GM12892 (cell line): Measurements from ENCODE around the gene GDF11.
A peak's percentile ranks its signal among the peaks of the same experiment; 100 is the strongest.

Experiments
- DNase-seq: peaks from one replicate; pipeline ENCODE4 v3.0.0; 2011; ENCODE audit not compliant: insufficient read length
- FAIRE-seq: peaks from 2 replicates; lab custom pipeline; 2011; peaks lifted over from hg19 to GRCh38; lab: Jason Lieb, UNC
- POLR2A ChIP-seq: IDR thresholded peaks from 2 replicates; pipeline ENCODE4 v1.6.1; 2011; ENCODE audit warnings: low read depth, low read length, control low read depth
- POLR2AphosphoS5 ChIP-seq: IDR thresholded peaks from 2 replicates; pipeline ENCODE4 v1.6.1; 2011; ENCODE audit warnings: low read depth, low read length, control low read depth
- TAF1 ChIP-seq: IDR thresholded peaks from 2 replicates; pipeline ENCODE4 v1.6.1; 2011; ENCODE audit warnings: low read depth, mild to moderate bottlenecking, control low read depth, low read length, borderline replicate concordance

GDF11 gene

DNA sequence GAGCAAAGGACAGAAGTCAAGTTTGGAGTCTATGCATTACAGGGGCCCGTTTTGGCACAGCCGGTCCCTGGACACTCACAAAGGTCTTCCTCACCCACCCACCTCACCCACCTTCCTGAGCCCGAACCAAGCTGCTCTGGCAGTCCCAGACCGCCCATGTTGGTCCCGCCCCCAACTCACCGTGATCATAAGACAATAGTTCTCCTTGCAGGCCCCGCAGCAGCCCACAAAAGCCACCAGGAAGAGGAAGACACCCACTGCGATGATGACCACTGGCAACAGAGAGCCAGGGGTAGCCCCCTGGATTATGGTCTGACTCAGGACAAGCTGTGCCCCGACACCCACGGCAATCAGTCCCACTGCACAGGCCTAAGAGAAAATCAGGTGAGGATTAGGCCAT, 16.0 kb upstream of the GDF11 start:
- DNase-seq (no peak), FAIRE-seq (no peak)
- TF ChIP-seq POLR2A (no peak), POLR2AphosphoS5 (no peak), TAF1 (no peak)

- DNase-seq (no peak), FAIRE-seq (no peak)
- TF ChIP-seq POLR2A (no peak), POLR2AphosphoS5 (no peak), TAF1 (no peak)
These were observed 15.2 kb upstream of the GDF11 start for GRCh38 chr12:55727643-55728185.

DNA sequence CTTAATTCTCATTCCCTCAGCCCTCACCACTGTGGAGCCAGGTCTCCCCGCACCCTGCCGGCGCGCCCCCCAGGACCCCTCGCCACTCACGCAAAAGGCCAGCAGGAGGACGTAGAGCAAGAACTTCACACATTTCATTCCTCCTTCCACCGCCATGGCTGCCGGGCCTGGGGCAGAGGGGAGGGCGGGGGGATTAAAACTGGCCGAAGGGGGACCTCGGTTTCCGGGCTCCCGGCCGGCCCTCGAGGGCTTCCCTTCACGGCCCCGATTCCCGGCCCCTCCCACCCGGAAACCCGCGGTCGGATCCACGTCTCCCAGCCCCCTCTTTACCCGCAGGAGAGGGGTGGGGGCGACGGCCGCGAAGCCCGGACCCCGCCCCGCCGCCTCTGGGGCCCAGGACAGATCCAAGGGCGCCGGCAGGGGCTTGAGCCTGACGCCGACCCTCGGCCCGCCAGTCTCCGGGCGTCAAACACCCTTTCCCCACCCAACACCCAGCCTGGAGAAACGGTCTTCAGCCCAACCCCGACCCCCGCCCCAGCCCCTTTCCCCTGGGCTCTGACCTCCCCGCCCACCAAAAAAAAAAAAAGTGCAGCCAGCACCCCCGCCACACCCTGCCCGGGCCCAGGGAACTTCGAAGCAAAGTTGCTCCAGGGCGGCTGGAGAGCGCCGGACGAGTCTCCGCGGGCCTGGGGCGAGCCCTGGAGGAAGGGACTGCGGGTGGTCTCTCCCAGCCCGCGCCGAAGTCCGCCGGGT, 14.6 kb upstream of the GDF11 start:
- 0 out of 2 replicates have a peak, but pooled peaks have one; percentile 3 for TF ChIP-seq TAF1
- TF ChIP-seq POLR2A: no peak
- FAIRE-seq (no peak), DNase-seq (no peak)

DNA sequence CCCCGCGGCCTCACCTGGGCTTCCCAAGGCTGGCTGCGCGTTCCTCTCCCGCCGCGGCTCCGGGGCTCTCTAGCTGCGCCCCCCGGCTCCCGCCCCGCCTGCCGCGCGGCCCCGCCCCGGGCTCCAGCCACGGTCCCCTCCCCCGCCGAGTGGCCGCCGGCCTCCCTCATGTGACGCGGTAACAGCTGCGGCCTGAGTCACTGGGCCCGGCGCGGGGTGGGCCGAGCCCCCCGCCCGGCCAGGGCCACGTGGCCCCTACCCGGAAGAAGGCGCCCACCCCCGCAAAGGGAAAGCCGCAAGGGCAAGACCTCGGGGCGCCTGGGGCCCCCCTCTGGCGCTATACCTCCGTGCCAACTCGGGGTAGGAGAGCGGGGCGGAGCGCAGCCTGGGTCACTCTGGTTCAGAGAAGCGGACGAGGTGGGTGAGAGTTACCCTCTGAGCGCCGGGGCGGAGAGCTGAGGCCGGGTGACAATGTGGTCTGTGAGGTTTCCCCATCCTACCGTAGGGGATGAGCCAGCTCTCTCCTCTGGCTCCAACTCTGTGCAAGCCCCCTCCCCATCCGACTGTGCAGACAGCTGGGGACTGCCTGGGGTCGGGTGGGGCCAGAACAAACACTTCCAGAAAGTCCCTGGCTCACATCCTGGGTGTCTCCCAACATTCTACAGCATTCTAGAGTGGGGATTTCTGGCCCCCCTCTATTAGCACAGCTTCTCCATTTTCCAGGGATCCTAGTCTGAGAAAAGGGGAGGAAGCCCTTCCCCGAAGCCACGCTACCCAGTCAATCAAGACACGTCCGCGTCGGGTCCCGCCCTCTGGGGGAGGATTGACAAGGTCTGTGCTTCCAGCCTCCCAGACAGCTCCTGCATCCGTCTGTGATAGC, 13.7 kb upstream of the GDF11 start, which contains the start of gene CD63:
CD63 (minus strand) TSS at position 71 of the 880 bp plus-strand sequence. CDS start 668 bp downstream, outside the sequence.
- peak; percentile 66 for FAIRE-seq
- peak; percentile 15; the same call in 1 of the 2 replicates for TF ChIP-seq POLR2AphosphoS5
- peak; percentile 63 for TF ChIP-seq POLR2A
- TF ChIP-seq TAF1: peak; percentile 53
- peak; percentile 93 for DNase-seq

DNA sequence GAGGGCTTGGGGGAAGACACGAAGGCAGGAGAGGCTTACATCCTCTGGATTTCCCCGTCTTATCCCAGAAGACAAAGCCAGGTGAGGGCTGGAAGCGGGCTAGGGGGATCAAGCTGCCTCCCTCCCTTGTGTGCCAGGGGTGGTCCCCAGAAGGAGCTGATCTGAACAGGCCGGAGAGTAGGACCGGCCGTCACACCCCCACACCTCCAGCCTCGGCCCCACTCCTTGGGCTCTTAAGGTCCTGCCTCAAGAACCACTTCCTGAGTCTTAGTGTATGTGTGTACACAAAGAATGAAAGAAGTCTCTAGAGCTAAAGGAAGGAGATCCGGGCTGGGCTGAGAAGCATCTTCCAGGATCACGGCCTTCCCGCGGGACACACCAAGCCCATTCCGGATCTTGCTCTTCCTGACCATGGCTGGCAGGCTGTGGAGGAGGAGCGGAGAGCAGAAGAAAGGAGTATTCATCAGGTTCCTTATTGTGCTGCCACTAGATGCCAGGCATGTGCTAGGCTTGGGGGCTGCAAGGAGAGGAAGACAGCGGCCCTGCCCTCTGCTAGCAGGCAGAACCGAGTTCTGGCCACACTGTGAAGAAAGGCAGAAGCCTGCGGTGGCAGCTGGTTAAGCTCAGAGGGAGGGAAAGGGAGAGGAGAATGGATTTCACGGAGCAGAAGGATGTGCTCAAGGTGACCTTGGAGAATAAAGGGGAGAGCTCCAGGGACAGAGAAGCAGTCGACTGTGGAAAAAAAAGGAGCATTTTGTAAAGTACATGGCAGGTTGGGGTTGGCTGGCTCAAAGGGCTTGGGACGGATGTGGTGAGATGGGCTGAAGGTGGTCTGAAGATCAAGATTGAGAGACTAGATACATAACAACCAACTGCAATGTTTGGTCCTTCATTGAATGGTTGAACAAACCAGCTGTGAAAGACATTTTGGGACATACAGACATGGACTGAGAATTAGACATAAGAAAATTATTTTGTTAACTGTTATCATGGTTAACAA, 12.8 kb upstream of the GDF11 start:
- DNase-seq: no peak
- FAIRE-seq: no peak
- TF ChIP-seq POLR2AphosphoS5 (0 out of 2 replicates have a peak, but pooled peaks have one; percentile 2), POLR2A (peak; percentile 32; the same call in 1 of the 2 replicates), TAF1 (no peak)

DNA sequence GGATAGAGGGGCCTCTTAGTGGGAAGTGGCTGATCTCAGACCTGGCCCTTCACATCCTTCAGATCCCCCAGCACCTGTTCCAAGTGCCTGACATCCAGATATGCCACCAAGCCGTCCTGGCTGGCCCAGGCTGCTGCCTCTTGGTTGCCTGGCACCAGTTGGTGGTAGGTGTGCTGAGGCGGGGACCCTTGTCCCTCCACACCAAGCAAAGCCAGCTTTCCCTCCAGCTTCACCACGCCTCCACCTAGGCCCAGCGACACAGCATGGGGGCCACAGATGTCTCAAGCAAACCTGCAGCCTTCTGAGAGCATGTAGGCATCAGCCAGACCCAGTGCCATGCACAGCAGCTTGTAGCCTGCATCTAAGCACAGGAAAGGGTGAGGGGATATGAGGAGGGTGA, 10.6 kb upstream of the GDF11 start:
- TF ChIP-seq POLR2A (no peak), TAF1 (no peak), POLR2AphosphoS5 (no peak)
- no peak for DNase-seq
- no peak for FAIRE-seq

GRCh38 chr12:55733021-55733555, 9.8 kb upstream of the GDF11 start:
- no peak for DNase-seq
- TF ChIP-seq TAF1 (no peak), POLR2AphosphoS5 (no peak), POLR2A (no peak)
- no peak for FAIRE-seq

- TF ChIP-seq TAF1: no peak
- no peak for TF ChIP-seq POLR2A
- TF ChIP-seq POLR2AphosphoS5: no peak
These were observed 9.1 kb upstream of the GDF11 start for GRCh38 chr12:55733858-55734257.

GRCh38 chr12:55734595-55734994, 8.3 kb upstream of the GDF11 start:
- no peak for FAIRE-seq
- TF ChIP-seq POLR2A: no peak
- no peak for TF ChIP-seq POLR2AphosphoS5
- TF ChIP-seq TAF1: no peak

More at GRCh38 chr12:55733858-55734257, 9.1 kb upstream of the GDF11 start:
- no peak for DNase-seq
- no peak for FAIRE-seq

DNA sequence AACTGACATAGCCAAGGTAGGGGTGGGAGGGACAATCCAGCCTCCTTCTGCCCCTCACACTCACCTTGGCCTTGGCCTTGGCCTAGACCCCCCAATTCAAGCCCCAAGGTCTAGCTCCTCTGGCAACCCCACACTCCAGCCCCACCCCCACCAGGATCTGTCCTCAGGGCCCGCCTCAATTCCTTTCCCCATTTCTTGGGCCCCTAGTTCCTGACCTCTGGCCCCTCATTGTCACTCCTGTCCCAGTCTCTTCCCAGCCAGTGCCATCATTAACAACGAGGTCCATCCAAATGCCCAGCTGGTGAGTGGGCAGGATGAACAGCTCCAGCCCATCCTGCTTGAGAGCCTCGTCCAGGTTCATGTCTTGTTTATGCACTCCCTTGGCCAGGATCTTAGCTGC, 6.8 kb upstream of the GDF11 start:
- FAIRE-seq (no peak), DNase-seq (no peak)
- no peak for TF ChIP-seq POLR2A
- TF ChIP-seq TAF1: no peak
- no peak for TF ChIP-seq POLR2AphosphoS5

More at GRCh38 chr12:55734595-55734994, 8.3 kb upstream of the GDF11 start:
- no peak for DNase-seq
